Esophagus squamous epithelium (tissue), 5 donors: Measurements from ENCODE around the gene FLNA. TPM values are rescaled to one million over a fixed set of nuclear protein-coding genes. Genes with fewer than 3 reads are reported as not detected.
"Not testable (repeated sequence)": the region's sequence is repeated elsewhere in the genome, so short reads cannot be mapped to it uniquely, and the experiment has no call there.

ENCODE experiments used
- DNase-seq: peaks from one replicate; lab custom pipeline; 2025; lab: John Stamatoyannopoulos, UW
- H3K27ac ChIP-seq, 4 donors: fragments of 200-600 bp; sonication (generic); one replicate each; pipeline ENCODE4 v1.5.1; 2016 to 2019; ENCODE audit warnings: mild to moderate bottlenecking in 1 of 4
- H3K27me3 ChIP-seq, 4 donors: fragments of 200-600 bp; sonication (generic); 1 replicate in 3 of 4; 2 replicates in 1 of 4; pipeline versions ENCODE4 v1.5.1 to v1.6.0; 2017 to 2021; ENCODE audit warnings: antibody characterized with exemption in 1 of 4
- H3K36me3 ChIP-seq, 3 donors: fragments of 200-600 bp; sonication (generic); one replicate each; pipeline ENCODE4 v1.5.1; 2016 to 2019
- H3K4me1 ChIP-seq, 3 donors: fragments of 200-600 bp; sonication (generic); one replicate each; pipeline ENCODE4 v1.5.1; 2017 to 2019
- H3K4me3 ChIP-seq, 4 donors: fragments of 200-600 bp; sonication (generic); 1 replicate in 3 of 4; 2 replicates in 1 of 4; pipeline ENCODE4 v1.5.1; 2016 to 2019; ENCODE audit warnings: mild to moderate bottlenecking in 2 of 4, moderate library complexity in 1 of 4
- H3K9me3 ChIP-seq, 3 donors: fragments of 200-600 bp; sonication (generic); one replicate each; pipeline ENCODE4 v1.5.1; 2016 to 2019
- POLR2A ChIP-seq, 4 donors: fragments of 450-650 bp; IDR thresholded peaks; one replicate each; pipeline ENCODE4 v1.6.1; 2017; ENCODE audit warnings: antibody characterized with exemption in 4 of 4, mild to moderate bottlenecking in 4 of 4, moderate library complexity in 3 of 4
- WGBS, 2 donors: methylation state at CpG; one replicate each; pipeline ENCODE4 v1.1.5; 2018; 5-methylcytosine and 5-hydroxymethylcytosine counted together
- intact Hi-C: fragments of 100-400 bp; cut with DNase I; formaldehyde crosslinking; loops from one replicate; pipeline ENCODE4 v1.15.0; 2022
- total RNA-seq, 4 donors: library from RNA; depleted of rRNA; stranded (reverse); fragments of >200 nt; gene quantifications; one replicate each; pipeline ENCODE4 v1.1.0, GENCODE V29; 2016
- TF ChIP-seq, protein P1 (sequence below), 6 experiments: fragments of 450-650 bp in 4 of 6; fragments of 200-600 bp in 2 of 6; sonication (generic) in 2 of 6; IDR thresholded peaks; one replicate each; pipeline ENCODE4 v1.5.1; 2016 to 2019; ENCODE audit warnings: antibody characterized with exemption in 6 of 6, mild to moderate bottlenecking in 4 of 6, moderate library complexity in 4 of 6
- donor health status: DM: yes; HTN: yes; CAD: no.

Gene FLNA
- total RNA-seq, 4 donors from 2014 or later = 290 to 1,242 (median 582) TPM

DNA sequence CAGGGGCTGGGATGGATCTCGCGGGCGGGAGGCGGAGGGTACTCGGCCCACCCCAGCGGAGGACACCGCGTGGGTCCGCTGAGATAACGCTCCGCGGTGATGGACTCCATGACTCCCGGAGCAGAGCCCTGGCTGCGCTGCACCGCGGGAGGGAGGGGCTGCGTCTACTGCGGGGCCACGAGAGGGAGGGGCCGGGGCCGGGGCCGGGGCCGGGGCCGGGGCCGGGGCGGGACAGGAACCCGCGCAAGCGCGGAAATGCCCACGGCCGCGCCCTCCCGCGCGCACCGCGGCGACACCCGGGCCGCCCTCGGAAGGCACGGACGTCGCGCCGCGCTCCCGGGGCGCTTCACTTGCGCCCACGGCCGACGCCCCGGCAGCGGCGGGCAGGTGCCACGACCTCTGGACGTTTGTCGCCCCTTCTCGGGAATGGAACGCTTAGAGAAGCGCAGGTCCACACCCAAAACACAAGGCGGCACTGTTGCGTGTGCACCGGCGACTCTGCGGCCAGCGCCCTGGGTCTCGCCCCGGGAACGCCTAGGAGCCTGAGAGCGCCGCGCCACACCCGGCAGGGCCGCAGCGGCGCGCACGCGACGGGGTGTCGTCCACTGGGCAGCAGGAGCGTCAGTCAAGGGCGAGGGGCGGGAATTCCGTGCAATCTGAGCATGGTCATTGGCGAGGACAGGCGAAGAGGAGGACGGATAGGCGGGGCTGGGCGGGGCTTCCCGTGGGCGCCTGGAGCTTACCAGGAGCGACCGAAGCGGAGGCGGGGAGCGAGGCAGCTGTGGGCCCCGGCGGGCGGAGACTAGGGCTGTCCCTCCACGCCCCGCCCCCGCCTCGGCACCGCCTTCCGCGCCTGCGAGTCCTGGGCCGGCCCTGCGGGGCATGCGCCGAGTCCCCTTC, 32.8 kb downstream of the FLNA start:
- intact Hi-C loops, H3K27me3 ChIP-seq, H3K36me3 ChIP-seq, H3K9me3 ChIP-seq, DNase-seq, H3K4me1 ChIP-seq, H3K27ac ChIP-seq, H3K4me3 ChIP-seq: not testable (repeated sequence)
- no CpG with 5 or more reads among the region's 115 CpGs for WGBS, 2 donors

- TF ChIP-seq POLR2A (IDR thresholded peaks at IDR 0.05) = no peak
- TF ChIP-seq, protein P1, sequence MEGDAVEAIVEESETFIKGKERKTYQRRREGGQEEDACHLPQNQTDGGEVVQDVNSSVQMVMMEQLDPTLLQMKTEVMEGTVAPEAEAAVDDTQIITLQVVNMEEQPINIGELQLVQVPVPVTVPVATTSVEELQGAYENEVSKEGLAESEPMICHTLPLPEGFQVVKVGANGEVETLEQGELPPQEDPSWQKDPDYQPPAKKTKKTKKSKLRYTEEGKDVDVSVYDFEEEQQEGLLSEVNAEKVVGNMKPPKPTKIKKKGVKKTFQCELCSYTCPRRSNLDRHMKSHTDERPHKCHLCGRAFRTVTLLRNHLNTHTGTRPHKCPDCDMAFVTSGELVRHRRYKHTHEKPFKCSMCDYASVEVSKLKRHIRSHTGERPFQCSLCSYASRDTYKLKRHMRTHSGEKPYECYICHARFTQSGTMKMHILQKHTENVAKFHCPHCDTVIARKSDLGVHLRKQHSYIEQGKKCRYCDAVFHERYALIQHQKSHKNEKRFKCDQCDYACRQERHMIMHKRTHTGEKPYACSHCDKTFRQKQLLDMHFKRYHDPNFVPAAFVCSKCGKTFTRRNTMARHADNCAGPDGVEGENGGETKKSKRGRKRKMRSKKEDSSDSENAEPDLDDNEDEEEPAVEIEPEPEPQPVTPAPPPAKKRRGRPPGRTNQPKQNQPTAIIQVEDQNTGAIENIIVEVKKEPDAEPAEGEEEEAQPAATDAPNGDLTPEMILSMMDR (IDR thresholded peaks at IDR 0.05) = no peak
- DNase-seq = no peak
- H3K27ac ChIP-seq = no peak overlapping the region
- intact Hi-C loops = no loop called here
- H3K27me3 ChIP-seq = no peaks in the 10 kb centered on the region
- H3K4me3 ChIP-seq = no peak overlapping the region
- no peaks in the 10 kb centered on the region for H3K36me3 ChIP-seq
- 64% methylated on average over 10 of the region's 10 CpGs; no CpG with 5 or more reads in 1 of the 2 donors for WGBS, 2 donors
- no peaks in the 10 kb centered on the region for H3K9me3 ChIP-seq
- no peaks in the 10 kb centered on the region for H3K4me1 ChIP-seq
These were observed 39.9 kb downstream of the FLNA start for GRCh38 chrX:154334496-154334895.

GRCh38 chrX:154333837-154334271, 40.6 kb downstream of the FLNA start:
- intact Hi-C loops = no loop called here
- Histone ChIP-seq H3K36me3 (no peaks in the 10 kb centered on the region), H3K4me3 (no peak overlapping the region), H3K27me3 (no peaks in the 10 kb centered on the region), H3K4me1 (no peaks in the 10 kb centered on the region), H3K27ac (no peak overlapping the region), H3K9me3 (no peaks in the 10 kb centered on the region)
- DNase-seq = no peak
- 66 to 70% methylated on average over 6 of the region's 6 CpGs for WGBS, 2 donors
- TF ChIP-seq POLR2A (IDR thresholded peaks at IDR 0.05) = no peak
- TF ChIP-seq, protein P1 (IDR thresholded peaks at IDR 0.05) = no peak

DNA sequence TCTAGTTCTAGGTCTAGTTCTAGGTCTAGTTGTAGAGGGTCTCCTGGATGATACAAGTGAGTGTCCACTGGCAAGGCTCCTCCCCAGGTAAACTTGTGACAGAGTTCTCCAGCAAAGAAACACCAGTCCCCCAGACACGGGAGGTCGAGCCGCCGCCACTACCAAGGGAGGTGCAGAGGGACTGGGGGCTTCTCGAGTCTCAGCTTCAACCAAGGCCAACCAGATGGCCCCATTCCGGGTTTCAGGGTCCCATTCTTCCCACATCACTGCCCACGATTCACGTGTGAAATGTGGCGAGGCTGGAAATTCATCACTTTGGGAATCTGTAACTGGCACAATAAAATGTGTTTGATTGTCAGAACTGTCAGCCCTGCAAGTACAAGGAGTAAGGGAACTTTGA, 41.3 kb downstream of the FLNA start:
- Histone ChIP-seq H3K27me3 (no peaks in the 10 kb centered on the region), H3K36me3 (no peaks in the 10 kb centered on the region), H3K4me1 (no peaks in the 10 kb centered on the region), H3K9me3 (no peaks in the 10 kb centered on the region), H3K27ac (no peak overlapping the region), H3K4me3 (no peak overlapping the region)
- DNase-seq = no peak
- intact Hi-C loops = no loop called here
- no peak for TF ChIP-seq POLR2A (IDR thresholded peaks at IDR 0.05)
- TF ChIP-seq, protein P1 (IDR thresholded peaks at IDR 0.05) = no peak
- no CpG with 5 or more reads among the region's 9 CpGs for WGBS, 2 donors

DNA sequence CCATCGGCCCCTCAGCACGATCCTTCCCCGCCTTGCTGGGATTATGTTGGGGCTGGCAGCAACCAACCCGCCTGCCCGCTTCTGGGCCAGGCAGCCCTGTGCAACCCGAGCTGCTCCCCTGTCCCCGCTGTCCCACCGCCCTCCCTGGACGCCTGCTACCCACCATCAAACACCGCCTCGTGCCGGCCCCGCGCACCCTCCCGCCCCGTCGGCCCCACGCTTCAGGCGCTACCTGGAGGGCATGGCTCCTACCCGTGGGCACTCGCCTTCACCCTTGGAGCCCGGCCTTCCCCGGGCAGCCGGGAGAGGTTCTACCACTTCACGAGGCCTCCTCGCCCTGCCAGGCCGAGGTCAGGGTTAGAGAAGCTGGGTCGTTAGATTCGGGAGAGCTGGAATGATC, 41.9 kb downstream of the FLNA start:
- Histone ChIP-seq H3K27me3 (no peaks in the 10 kb centered on the region), H3K36me3 (no peaks in the 10 kb centered on the region), H3K4me3 (no peak overlapping the region), H3K4me1 (peaks cover 0 to under 1% (median 0%) of the 10 kb centered on the region in 3 donors), H3K9me3 (no peaks in the 10 kb centered on the region), H3K27ac (no peak overlapping the region)
- TF ChIP-seq, protein P1 (IDR thresholded peaks at IDR 0.05) = no peak
- no peak for TF ChIP-seq POLR2A (IDR thresholded peaks at IDR 0.05)
- WGBS, 2 donors = 100% methylated on average over 1 of the region's 29 CpGs; no CpG with 5 or more reads in 1 of the 2 donors
- no peak for DNase-seq
- intact Hi-C loops = no loop called here
